CD4-positive, CD25-positive, alpha-beta regulatory T cell (primary cell): ENCODE measurements around the gene PPIB. TPM values are rescaled to one million over a fixed set of nuclear protein-coding genes. Genes with fewer than 3 reads are reported as not detected.

ENCODE experiments used
- ATAC-seq, 2 donors: fragments of 150-1000 bp; cut with Tn5 transposase; one replicate each; pipeline ENCODE4 v1.10.0; 2021; ENCODE audit warnings: low read depth in 2 of 2, moderate number of reproducible peaks in 2 of 2, moderate library complexity in 1 of 2
- DNase-seq, 3 donors: peaks; one replicate each; pipeline versions ENCODE4 v3.0.0 to v3.0.0-alpha.2; 2012 to 2022; ENCODE audit warnings: mixed read lengths in 1 of 3
- H3K27ac ChIP-seq: one replicate; pipeline ENCODE4 v1.7.0; 2013; ENCODE audit warnings: mild to moderate bottlenecking, low read length; ENCODE audit not compliant: insufficient read depth, poor library complexity, severe bottlenecking
- H3K27me3 ChIP-seq: one replicate; pipeline ENCODE4 v1.7.0; 2013; ENCODE audit warnings: low read length; ENCODE audit not compliant: control insufficient read depth, insufficient read depth
- H3K36me3 ChIP-seq: one replicate; pipeline ENCODE4 v1.7.0; 2013; ENCODE audit warnings: mild to moderate bottlenecking, low read length, moderate library complexity; ENCODE audit not compliant: control insufficient read depth, insufficient read depth
- H3K4me1 ChIP-seq: 2 replicates; pipeline ENCODE4 v1.7.0; 2013; ENCODE audit warnings: mild to moderate bottlenecking, low read length; ENCODE audit not compliant: insufficient read depth, control insufficient read depth, poor library complexity, severe bottlenecking
- H3K4me3 ChIP-seq: one replicate; pipeline ENCODE4 v1.7.0; 2013; ENCODE audit warnings: low read depth, mild to moderate bottlenecking, low read length, moderate library complexity
- H3K9me3 ChIP-seq, 2 experiments: 1 replicate in 1 of 2; 2 replicates in 1 of 2; pipeline ENCODE4 v1.7.0; 2013; ENCODE audit warnings: low read length in 2 of 2, mild to moderate bottlenecking in 1 of 2, moderate library complexity in 1 of 2; ENCODE audit not compliant: control insufficient read depth in 2 of 2
- H3K27ac Mint-ChIP-seq, 3 donors: one replicate each; pipeline ENCODE4 v1.8.0; 2020 to 2022; ENCODE audit warnings: mild to moderate bottlenecking in 3 of 3, mixed read lengths in 3 of 3, moderate library complexity in 2 of 3
- H3K27me3 Mint-ChIP-seq: one replicate; pipeline ENCODE4 v1.8.0; 2022; ENCODE audit warnings: mild to moderate bottlenecking, mixed read lengths
- H3K36me3 Mint-ChIP-seq: one replicate; pipeline ENCODE4 v1.8.0; 2020; ENCODE audit warnings: mixed read lengths
- H3K4me1 Mint-ChIP-seq, 4 donors: one replicate each; pipeline ENCODE4 v1.8.0; 2020 to 2022; ENCODE audit warnings: mixed read lengths in 4 of 4, mild to moderate bottlenecking in 1 of 4
- H3K4me3 Mint-ChIP-seq, 4 donors: one replicate each; pipeline ENCODE4 v1.8.0; 2020 to 2022; ENCODE audit warnings: mild to moderate bottlenecking in 4 of 4, mixed read lengths in 4 of 4, moderate library complexity in 3 of 4
- H3K9me3 Mint-ChIP-seq, 7 donors: one replicate each; pipeline ENCODE4 v1.8.0; 2020 to 2022; ENCODE audit warnings: mixed read lengths in 7 of 7, mild to moderate bottlenecking in 3 of 7, moderate library complexity in 2 of 7
- polyA plus RNA-seq, 4 donors: library from polyadenylated mRNA; unstranded; fragments of 300-500 nt; fragmentation: Illumina TruSeq; gene quantifications; one replicate each; pipeline ENCODE4 v1.2.3, GENCODE V29; 2021
- total RNA-seq: library from RNA; stranded (reverse); gene quantifications from one replicate; pipeline ENCODE4 v1.2.3, GENCODE V29; 2022

PPIB gene
- total RNA-seq: 171 TPM
- polyA plus RNA-seq: 100 to 1,000 TPM; 516 to 624 (median 569) TPM

DNA sequence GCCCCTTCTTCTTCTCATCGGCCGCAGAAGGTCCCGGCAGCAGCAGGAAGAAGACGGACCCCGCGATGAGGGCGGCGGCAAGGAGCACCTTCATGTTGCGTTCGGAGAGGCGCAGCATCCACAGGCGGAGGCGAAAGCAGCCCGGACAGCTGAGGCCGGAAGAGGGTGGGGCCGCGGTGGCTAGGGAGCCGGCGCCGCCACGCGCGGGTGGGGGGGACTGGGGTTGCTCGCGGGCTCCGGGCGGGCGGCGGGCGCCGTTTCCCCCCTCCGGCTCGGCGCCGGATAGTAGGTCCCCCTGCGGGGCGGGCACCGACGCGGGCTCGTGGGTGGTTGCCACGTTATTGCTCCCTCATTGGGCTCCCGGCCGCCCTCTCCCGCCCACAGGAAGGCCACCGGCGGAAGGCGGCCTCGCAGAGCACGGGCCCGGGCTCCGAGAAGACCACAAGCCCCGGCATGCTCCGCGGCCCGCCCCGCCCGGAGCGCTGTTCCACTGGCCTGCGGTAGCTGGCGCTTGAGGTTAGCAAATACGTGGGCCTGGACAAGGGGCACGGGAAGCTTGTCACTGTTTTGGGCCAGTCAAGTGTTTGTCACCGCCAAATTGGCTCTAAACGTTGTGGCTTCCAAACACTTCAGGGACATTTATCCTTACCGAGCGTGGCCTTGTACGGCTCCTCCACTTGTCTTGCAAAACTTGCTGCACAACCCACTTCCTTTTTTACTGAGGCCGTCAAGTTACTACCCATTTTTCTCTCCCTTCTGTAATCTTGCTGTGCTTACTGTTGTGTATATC is at the start of gene PPIB:
TSS of gene PPIB (minus strand) at position 154 of the 790 bp plus-strand sequence. CDS start at position 118, 36 bp downstream.
- peaks cover 22% of the 10 kb centered on the region for H3K36me3 Mint-ChIP-seq
- no peaks in the 10 kb centered on the region for H3K9me3 Mint-ChIP-seq
- Histone ChIP-seq H3K36me3 (peaks cover 25% of the 10 kb centered on the region), H3K4me1 (peaks cover 50% of the 10 kb centered on the region), H3K9me3 (no peaks in the 10 kb centered on the region), H3K27ac (peak within 1 kb of the TSS; percentile 86), H3K27me3 (no peaks in the 10 kb centered on the region), H3K4me3 (peak within 1 kb of the TSS; percentile 94)
- H3K27me3 Mint-ChIP-seq: peaks cover 6% of the 10 kb centered on the region
- ATAC-seq (peak; percentile 94 to 95), DNase-seq (peak; percentile 94 to 99 (median 97))
- H3K27ac Mint-ChIP-seq: peak within 1 kb of the TSS; percentile 94 to 95 (median 95)
- peak within 1 kb of the TSS; percentile 88 to 97 (median 92) for H3K4me3 Mint-ChIP-seq
- H3K4me1 Mint-ChIP-seq: peaks cover 0 to 45% (median 31%) of the 10 kb centered on the region in 4 donors

DNA sequence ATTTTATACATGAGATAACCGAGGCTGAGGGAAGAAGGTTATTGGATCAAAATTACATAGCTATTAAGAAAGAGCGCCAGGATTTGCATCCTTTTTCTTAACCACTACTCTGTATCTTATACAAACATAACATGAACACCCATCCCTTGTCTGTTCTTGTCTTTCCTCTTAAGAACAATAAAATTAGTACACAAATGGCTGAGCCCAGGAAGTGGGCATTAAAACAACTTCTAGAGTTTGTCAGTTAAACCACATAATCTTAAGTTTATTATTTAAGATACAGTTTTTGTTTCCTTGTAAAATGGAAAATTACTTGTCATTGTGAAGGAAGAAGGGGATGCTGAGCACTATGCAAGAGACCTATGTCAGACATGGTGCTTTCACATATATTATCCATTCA is 48.9 kb upstream of the PPIB start:
- Mint-ChIP-seq H3K9me3 (peaks cover 0 to 2% (median 0%) of the 10 kb centered on the region in 7 donors), H3K36me3 (peaks cover 31% of the 10 kb centered on the region), H3K27ac (peak overlapping the region in 1 of 3 donors; percentile 61), H3K4me1 (peaks cover 0 to 15% (median 8%) of the 10 kb centered on the region in 4 donors), H3K27me3 (no peaks in the 10 kb centered on the region), H3K4me3 (no peak overlapping the region)
- Histone ChIP-seq H3K4me1 (peaks cover 4% of the 10 kb centered on the region), H3K27ac (no peak overlapping the region), H3K27me3 (no peaks in the 10 kb centered on the region), H3K36me3 (peaks cover 29% of the 10 kb centered on the region), H3K4me3 (no peak overlapping the region), H3K9me3 (no peaks in the 10 kb centered on the region)
- DNase-seq (peak in 1 of 3 donors; percentile 25), ATAC-seq (no peak)

DNA sequence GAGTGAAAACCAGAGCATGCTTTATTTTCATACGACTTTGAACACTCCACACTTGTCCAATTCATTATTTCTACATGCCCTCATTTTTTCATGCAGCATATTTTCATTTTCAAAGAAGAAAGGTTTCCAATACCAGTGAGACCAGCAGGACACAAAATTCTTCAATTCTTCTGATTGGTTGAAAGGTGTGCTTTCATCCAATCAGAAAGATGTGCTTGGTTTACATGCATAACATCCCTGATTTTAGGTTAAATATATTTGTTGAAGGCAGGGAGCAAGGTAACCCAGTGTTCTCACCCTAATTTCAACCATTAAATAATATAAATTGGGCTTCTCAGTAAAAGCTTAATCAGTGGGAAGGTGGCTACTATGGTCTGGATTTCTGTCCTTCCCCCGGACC is 47.5 kb upstream of the PPIB start:
- peaks cover 22% of the 10 kb centered on the region for H3K36me3 Mint-ChIP-seq
- H3K27me3 Mint-ChIP-seq: no peaks in the 10 kb centered on the region
- no peak for DNase-seq

DNA sequence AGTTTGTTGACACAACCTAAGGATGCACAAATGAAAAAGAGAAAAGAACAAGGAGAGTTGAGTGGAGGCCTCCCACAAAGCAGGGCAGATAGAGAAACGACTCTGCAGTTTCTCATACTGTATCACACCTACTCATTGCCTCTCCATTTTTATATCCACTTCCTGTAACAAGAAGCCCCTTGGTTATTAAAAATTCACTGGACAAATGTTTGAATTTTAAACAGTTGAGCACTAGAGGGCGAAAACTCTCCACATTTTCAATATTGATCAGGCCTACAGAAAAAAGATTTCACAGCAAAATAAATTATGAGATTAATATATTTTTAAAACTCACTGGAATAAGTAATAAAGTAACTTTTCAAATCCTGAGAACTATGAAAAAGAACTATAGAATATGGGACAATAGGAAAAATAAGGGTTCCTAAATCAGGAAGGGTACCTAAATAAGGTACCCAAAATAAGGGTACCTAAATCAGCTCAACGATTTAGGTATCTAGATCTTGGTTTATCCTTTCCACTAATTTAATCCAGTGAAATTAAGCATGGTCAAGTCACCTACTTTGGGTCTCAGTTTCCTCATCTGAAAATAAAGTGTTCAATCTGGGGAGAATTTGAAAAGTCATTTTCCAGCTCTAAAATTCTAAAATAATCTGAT is 47.0 kb upstream of the PPIB start:
- DNase-seq: peak in 2 of 3 donors; percentile 14 to 59
- H3K36me3 ChIP-seq: peaks cover 22% of the 10 kb centered on the region

More for the DNA sequence above, 47.5 kb upstream of the PPIB start:
- Histone ChIP-seq H3K4me3 (no peak overlapping the region), H3K27me3 (no peaks in the 10 kb centered on the region), H3K4me1 (peaks cover 4% of the 10 kb centered on the region), H3K36me3 (peaks cover 22% of the 10 kb centered on the region), H3K9me3 (no peaks in the 10 kb centered on the region), H3K27ac (no peak overlapping the region)
- H3K4me3 Mint-ChIP-seq: no peak overlapping the region
- peaks cover 0 to 15% (median 8%) of the 10 kb centered on the region in 4 donors for H3K4me1 Mint-ChIP-seq
- peaks cover 0 to 2% (median 0%) of the 10 kb centered on the region in 7 donors for H3K9me3 Mint-ChIP-seq
- no peak overlapping the region for H3K27ac Mint-ChIP-seq
- ATAC-seq: no peak

DNA sequence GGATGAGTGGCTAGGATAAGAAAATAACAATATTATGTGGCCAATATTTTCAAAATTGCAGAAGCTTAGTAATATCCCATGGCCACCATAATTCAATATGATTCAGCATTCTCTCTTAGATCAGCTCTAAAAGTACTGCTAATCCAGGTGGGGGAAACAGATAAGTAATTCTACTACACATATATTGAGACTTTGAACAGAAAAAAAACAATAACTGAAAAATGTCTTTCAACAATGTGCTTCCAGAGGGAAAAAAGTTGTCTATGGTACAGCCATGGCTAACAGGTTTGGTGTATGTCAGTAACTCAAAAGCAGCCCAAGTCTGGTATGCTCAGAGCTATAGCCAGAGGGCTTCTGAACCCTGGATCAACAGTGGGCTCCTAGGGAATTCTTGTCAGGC is 42.4 kb upstream of the PPIB start:
- DNase-seq: no peak
- H3K4me1 ChIP-seq: no peaks in the 10 kb centered on the region
- Mint-ChIP-seq H3K27ac (no peak overlapping the region), H3K36me3 (peaks cover 35% of the 10 kb centered on the region), H3K4me3 (no peak overlapping the region), H3K9me3 (peaks cover 0 to 2% (median 0%) of the 10 kb centered on the region in 7 donors), H3K4me1 (peaks cover 0 to 5% (median 0%) of the 10 kb centered on the region in 4 donors), H3K27me3 (no peaks in the 10 kb centered on the region)
- H3K27me3 ChIP-seq: no peaks in the 10 kb centered on the region
- no peak overlapping the region for H3K27ac ChIP-seq
- ATAC-seq: no peak
- no peak overlapping the region for H3K4me3 ChIP-seq
- H3K9me3 ChIP-seq: no peaks in the 10 kb centered on the region
- peaks cover 31% of the 10 kb centered on the region for H3K36me3 ChIP-seq

More for the DNA sequence above, 47.0 kb upstream of the PPIB start:
- Histone ChIP-seq H3K9me3 (no peaks in the 10 kb centered on the region), H3K4me3 (no peak overlapping the region), H3K4me1 (peaks cover 4% of the 10 kb centered on the region), H3K27ac (no peak overlapping the region), H3K27me3 (no peaks in the 10 kb centered on the region)
- H3K9me3 Mint-ChIP-seq: peaks cover 0 to 2% (median 0%) of the 10 kb centered on the region in 7 donors
- H3K27ac Mint-ChIP-seq: no peak overlapping the region
- H3K4me3 Mint-ChIP-seq: no peak overlapping the region
- H3K27me3 Mint-ChIP-seq: no peaks in the 10 kb centered on the region
- peaks cover 25% of the 10 kb centered on the region for H3K36me3 Mint-ChIP-seq
- peaks cover 0 to 15% (median 8%) of the 10 kb centered on the region in 4 donors for H3K4me1 Mint-ChIP-seq
- no peak for ATAC-seq

DNA sequence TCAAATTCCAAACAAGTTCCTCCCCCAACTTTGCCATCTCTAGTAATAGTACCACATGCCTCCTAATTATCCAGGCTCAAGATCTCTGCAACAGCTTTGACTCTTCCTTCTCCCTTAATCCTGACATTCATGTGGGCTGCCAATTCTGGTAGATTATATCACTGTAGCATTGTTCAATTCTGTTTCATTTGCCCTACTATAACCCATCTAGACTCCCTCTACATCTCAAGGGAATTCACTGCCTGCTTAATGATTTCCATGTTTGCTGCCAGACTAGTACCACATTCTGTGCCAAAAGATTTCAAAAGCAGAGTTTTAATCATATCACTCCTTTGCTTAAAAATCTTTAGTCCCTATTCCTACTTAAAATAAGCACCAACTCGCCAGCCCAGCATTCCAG is 34.6 kb upstream of the PPIB start:
- no peak overlapping the region for H3K4me3 ChIP-seq
- Mint-ChIP-seq H3K27ac (peak overlapping the region in 1 of 3 donors; percentile 5), H3K4me3 (no peak overlapping the region), H3K4me1 (peaks cover 0 to 14% (median 0%) of the 10 kb centered on the region in 4 donors), H3K9me3 (no peaks in the 10 kb centered on the region), H3K27me3 (no peaks in the 10 kb centered on the region), H3K36me3 (peaks cover 37% of the 10 kb centered on the region)
- H3K27me3 ChIP-seq: no peaks in the 10 kb centered on the region
- H3K9me3 ChIP-seq: no peaks in the 10 kb centered on the region
- H3K4me1 ChIP-seq: no peaks in the 10 kb centered on the region
- H3K36me3 ChIP-seq: peaks cover 35% of the 10 kb centered on the region
- ATAC-seq (no peak), DNase-seq (no peak)
- H3K27ac ChIP-seq: no peak overlapping the region

DNA sequence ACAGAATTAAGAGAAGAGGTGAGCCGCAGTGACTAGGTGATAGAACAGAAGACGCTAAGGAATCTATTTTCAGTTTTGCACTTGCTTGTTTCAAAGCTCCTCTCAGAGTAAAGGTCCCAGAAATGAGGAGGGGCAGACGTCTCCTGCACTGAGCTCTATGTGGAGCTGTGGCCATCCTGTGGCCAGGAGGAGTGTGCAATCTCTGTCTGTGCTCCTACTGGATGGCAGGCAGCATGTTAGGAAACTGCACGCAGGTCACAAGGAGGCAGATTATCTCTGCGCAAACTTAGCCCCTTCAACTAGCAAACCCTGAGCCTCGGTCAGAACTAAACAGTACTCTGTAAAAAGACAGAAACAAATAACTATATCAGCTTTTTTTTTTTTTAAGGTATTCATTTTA is 31.1 kb upstream of the PPIB start:
- no peak for ATAC-seq
- DNase-seq: no peak
- Histone ChIP-seq H3K27me3 (no peaks in the 10 kb centered on the region), H3K4me3 (no peak overlapping the region), H3K36me3 (peaks cover 20% of the 10 kb centered on the region), H3K9me3 (no peaks in the 10 kb centered on the region), H3K27ac (no peak overlapping the region), H3K4me1 (no peaks in the 10 kb centered on the region)
- Mint-ChIP-seq H3K27ac (no peak overlapping the region), H3K9me3 (no peaks in the 10 kb centered on the region), H3K4me1 (peaks cover 0 to 17% (median 2%) of the 10 kb centered on the region in 4 donors), H3K4me3 (no peak overlapping the region), H3K27me3 (no peaks in the 10 kb centered on the region), H3K36me3 (peaks cover 28% of the 10 kb centered on the region)
